Measurements from ENCODE around the gene MYLIP.

Gene MYLIP

GRCh38 chr6:16130437-16130891 lies 1.6 kb downstream of the MYLIP start:
- TF ChIP-seq, protein P1, sequence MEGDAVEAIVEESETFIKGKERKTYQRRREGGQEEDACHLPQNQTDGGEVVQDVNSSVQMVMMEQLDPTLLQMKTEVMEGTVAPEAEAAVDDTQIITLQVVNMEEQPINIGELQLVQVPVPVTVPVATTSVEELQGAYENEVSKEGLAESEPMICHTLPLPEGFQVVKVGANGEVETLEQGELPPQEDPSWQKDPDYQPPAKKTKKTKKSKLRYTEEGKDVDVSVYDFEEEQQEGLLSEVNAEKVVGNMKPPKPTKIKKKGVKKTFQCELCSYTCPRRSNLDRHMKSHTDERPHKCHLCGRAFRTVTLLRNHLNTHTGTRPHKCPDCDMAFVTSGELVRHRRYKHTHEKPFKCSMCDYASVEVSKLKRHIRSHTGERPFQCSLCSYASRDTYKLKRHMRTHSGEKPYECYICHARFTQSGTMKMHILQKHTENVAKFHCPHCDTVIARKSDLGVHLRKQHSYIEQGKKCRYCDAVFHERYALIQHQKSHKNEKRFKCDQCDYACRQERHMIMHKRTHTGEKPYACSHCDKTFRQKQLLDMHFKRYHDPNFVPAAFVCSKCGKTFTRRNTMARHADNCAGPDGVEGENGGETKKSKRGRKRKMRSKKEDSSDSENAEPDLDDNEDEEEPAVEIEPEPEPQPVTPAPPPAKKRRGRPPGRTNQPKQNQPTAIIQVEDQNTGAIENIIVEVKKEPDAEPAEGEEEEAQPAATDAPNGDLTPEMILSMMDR (IDR thresholded peaks at IDR 0.05; ENCODE audit: insufficient read depth, low read depth, low read length, missing control alignments), result no peak
- H3K4me3 ChIP-seq (ENCODE audit: low read length), result peak overlapping the region; percentile 63
- peak; percentile 49 for DNase-seq (ENCODE audit: low read depth)

DNA sequence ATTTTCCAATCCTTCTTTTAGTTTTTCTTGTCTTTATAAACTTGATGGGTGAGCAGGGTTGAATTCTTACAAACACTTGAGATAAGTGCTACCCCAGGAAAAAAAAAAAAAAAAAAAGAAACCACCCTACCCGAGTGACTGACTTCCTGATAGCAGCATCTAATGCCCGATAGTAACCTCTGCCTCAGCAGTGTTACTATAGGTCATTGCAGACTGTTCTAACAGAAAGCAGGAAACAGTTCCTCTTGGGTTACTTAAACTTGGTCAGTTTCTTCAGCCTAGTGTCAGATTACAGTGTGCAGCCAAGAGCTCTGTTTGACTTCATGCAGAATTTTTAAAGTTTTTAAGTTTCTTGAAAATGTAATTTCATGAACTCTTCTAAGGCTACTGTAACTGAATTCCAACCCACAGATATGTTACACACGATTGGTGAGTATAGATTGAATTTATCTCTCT lies 2.1 kb downstream of the MYLIP start:
- peak; percentile 55 for DNase-seq (ENCODE audit: low read depth)
- TF ChIP-seq, protein P1 (IDR thresholded peaks at IDR 0.05; ENCODE audit: insufficient read depth, low read depth, low read length, missing control alignments), result no peak
- no peak overlapping the region for H3K4me3 ChIP-seq (ENCODE audit: low read length)

- DNase-seq (ENCODE audit: low read depth), result no peak
- TF ChIP-seq, protein P1 (IDR thresholded peaks at IDR 0.05; ENCODE audit: insufficient read depth, low read depth, low read length, missing control alignments), result no peak
These were observed 4.0 kb downstream of the MYLIP start for GRCh38 chr6:16132909-16133308.

DNA sequence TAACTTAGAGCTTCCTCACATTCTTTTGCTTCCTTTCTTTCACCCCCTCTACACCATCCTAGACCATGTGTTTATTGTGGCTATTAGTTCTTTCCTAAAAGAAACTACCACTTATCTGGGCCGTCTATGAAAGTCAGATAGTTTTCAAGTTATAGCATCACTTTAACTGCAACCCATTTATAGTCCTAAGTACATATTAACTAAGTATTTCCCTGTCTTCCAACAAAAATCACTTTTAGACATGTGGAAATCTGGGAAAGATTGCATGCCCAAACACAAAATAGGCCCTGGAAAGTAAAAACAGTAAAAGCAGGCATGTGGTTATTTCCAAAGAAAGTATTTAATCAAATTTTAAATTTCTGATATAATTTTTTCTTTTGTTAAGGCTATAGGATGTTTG lies 5.5 kb downstream of the MYLIP start:
- TF ChIP-seq, protein P1 (IDR thresholded peaks at IDR 0.05; ENCODE audit: insufficient read depth, low read depth, low read length, missing control alignments), result no peak
- H3K4me3 ChIP-seq (ENCODE audit: low read length), result no peak overlapping the region
- DNase-seq (ENCODE audit: low read depth), result no peak

More at GRCh38 chr6:16132909-16133308, 4.0 kb downstream of the MYLIP start:
- H3K4me3 ChIP-seq (ENCODE audit: low read length), result no peak overlapping the region

GRCh38 chr6:16135066-16135465 lies 6.2 kb downstream of the MYLIP start:
- TF ChIP-seq, protein P1 (IDR thresholded peaks at IDR 0.05; ENCODE audit: insufficient read depth, low read depth, low read length, missing control alignments), result no peak
- no peak overlapping the region for H3K4me3 ChIP-seq (ENCODE audit: low read length)
- no peak for DNase-seq (ENCODE audit: low read depth)

DNA sequence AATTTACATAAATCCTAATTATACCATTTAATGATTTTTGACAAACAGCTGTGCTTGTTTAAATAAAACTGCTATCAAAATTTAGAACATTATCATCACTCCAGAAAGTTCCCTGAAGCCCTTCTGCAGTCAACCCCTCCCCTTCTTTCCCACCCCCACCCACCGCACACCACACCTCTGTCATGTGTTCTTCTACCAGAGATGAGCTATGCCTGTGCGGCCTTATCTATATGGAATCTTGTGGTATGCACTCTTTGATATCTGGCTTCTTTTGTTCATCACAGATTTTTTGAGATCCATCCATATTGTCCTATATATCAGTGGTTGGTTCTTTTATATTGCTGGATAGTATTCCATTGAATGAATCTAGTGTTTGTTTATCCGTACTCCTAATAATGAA lies 7.2 kb downstream of the MYLIP start:
- TF ChIP-seq, protein P1 (IDR thresholded peaks at IDR 0.05; ENCODE audit: insufficient read depth, low read depth, low read length, missing control alignments), result no peak
- H3K4me3 ChIP-seq (ENCODE audit: low read length), result no peak overlapping the region
- no peak for DNase-seq (ENCODE audit: low read depth)
